ENCODE data around the gene UQCC3.

DNA sequence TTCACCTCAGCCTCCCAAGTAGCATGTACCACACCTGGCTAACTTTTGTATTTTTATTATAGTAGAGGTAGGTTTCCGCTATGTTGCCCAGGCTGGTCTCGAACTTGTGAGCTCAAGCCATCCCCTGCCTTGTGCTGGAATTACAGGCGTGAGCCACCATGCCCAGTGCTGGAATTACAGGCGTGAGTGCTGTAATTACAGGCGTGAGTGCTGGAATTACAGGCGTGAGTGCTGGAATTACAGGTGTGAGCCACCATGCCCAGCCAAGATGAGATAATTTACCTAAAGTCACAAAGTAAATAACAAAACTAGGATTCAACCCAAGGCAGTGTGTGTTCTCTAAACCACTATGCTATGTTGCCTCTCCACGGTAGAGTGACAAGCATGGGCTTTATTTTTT, 11.0 kb downstream of the UQCC3 start:
- TF ChIP-seq, protein P1, sequence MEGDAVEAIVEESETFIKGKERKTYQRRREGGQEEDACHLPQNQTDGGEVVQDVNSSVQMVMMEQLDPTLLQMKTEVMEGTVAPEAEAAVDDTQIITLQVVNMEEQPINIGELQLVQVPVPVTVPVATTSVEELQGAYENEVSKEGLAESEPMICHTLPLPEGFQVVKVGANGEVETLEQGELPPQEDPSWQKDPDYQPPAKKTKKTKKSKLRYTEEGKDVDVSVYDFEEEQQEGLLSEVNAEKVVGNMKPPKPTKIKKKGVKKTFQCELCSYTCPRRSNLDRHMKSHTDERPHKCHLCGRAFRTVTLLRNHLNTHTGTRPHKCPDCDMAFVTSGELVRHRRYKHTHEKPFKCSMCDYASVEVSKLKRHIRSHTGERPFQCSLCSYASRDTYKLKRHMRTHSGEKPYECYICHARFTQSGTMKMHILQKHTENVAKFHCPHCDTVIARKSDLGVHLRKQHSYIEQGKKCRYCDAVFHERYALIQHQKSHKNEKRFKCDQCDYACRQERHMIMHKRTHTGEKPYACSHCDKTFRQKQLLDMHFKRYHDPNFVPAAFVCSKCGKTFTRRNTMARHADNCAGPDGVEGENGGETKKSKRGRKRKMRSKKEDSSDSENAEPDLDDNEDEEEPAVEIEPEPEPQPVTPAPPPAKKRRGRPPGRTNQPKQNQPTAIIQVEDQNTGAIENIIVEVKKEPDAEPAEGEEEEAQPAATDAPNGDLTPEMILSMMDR (IDR thresholded peaks at IDR 0.05; ENCODE audit: low read length), result no peak
- TF ChIP-seq EZH2 (IDR thresholded peaks at IDR 0.05; ENCODE audit: borderline replicate concordance, low read length), result no peak

Data from OCI-LY1 (cell line).